Measurements from ENCODE around the gene RAN.
"Not testable (repeated sequence)": the region's sequence is repeated elsewhere in the genome, so short reads cannot be mapped to it uniquely, and the experiment has no call there.

RAN gene

GRCh38 chr12:130871286-130872178, at the start of gene RAN:
Gene RAN, plus strand, starts transcription at chr12:130872066. Its CDS starts 528 bp downstream, at chr12:130872594.
- DNase-seq (ENCODE audit: low read depth in 2 of 2): peak; percentile 84

GRCh38 chr12:130825771-130826150, 46.1 kb upstream of the RAN start:
- no peak for DNase-seq (ENCODE audit: low read depth in 2 of 2)

GRCh38 chr12:130826151-130826801, 45.6 kb upstream of the RAN start:
- peak; percentile 50 to 57 for DNase-seq (ENCODE audit: low read depth in 2 of 2)

- DNase-seq (ENCODE audit: low read depth in 2 of 2): no peak
These were observed 44.4 kb upstream of the RAN start for GRCh38 chr12:130827432-130827831.

GRCh38 chr12:130828895-130829294, 43.0 kb upstream of the RAN start:
- DNase-seq (ENCODE audit: low read depth in 2 of 2): no peak

GRCh38 chr12:130829391-130830245, 42.2 kb upstream of the RAN start:
- no peak for DNase-seq (ENCODE audit: low read depth in 2 of 2)

- no peak for DNase-seq (ENCODE audit: low read depth in 2 of 2)
These were observed 41.7 kb upstream of the RAN start for GRCh38 chr12:130830246-130830551.

- no peak for DNase-seq (ENCODE audit: low read depth in 2 of 2)
These were observed 40.6 kb upstream of the RAN start for GRCh38 chr12:130831246-130831645.

- DNase-seq (ENCODE audit: low read depth in 2 of 2): no peak
These were observed 39.9 kb upstream of the RAN start for GRCh38 chr12:130831876-130832405.

GRCh38 chr12:130832561-130833209, 39.2 kb upstream of the RAN start:
- no peak for DNase-seq (ENCODE audit: low read depth in 2 of 2)

- no peak for DNase-seq (ENCODE audit: low read depth in 2 of 2)
These were observed 36.9 kb upstream of the RAN start for GRCh38 chr12:130835011-130835410.

GRCh38 chr12:130835436-130835835, 36.4 kb upstream of the RAN start:
- DNase-seq (ENCODE audit: low read depth in 2 of 2): no peak

- DNase-seq (ENCODE audit: low read depth in 2 of 2): no peak
These were observed 33.4 kb upstream of the RAN start for GRCh38 chr12:130838284-130838950.

GRCh38 chr12:130838951-130839769, 32.7 kb upstream of the RAN start, which contains the start of gene STX2:
Gene STX2, minus strand, starts transcription at chr12:130839250. Its CDS starts 151 bp downstream, at chr12:130839099.
- DNase-seq (ENCODE audit: low read depth in 2 of 2): peak; percentile 80 to 82

- DNase-seq (ENCODE audit: low read depth in 2 of 2): no peak
These were observed 32.0 kb upstream of the RAN start for GRCh38 chr12:130839770-130840404.

- no peak for DNase-seq (ENCODE audit: low read depth in 2 of 2)
These were observed 25.5 kb upstream of the RAN start for GRCh38 chr12:130846369-130846768.

GRCh38 chr12:130847112-130847511, 24.8 kb upstream of the RAN start:
- no peak for DNase-seq (ENCODE audit: low read depth in 2 of 2)

- DNase-seq (ENCODE audit: low read depth in 2 of 2): not testable (repeated sequence)
These were observed 23.8 kb upstream of the RAN start for GRCh38 chr12:130848105-130848504.

- DNase-seq (ENCODE audit: low read depth in 2 of 2): not testable (repeated sequence)
These were observed 23.0 kb upstream of the RAN start for GRCh38 chr12:130848785-130849305.

Data from stimulated activated CD8-positive, alpha-beta memory T cell treated with anti-CD3 and anti-CD28 coated beads, Interleukin-2, amount 100 ng/mL, for 1 hour (primary cell).